H7 (cell line): ENCODE results near the gene PCSK5. TPM values are rescaled to one million over a fixed set of nuclear protein-coding genes. Genes with fewer than 3 reads are reported as not detected.

Source experiments
- DNase-seq: peaks from one replicate; pipeline ENCODE4 v3.0.0; 2012
- H3K27me3 ChIP-seq: 2 replicates; pipeline ENCODE4 v1.6.0; 2011; ENCODE audit warnings: mild to moderate bottlenecking, low read length; ENCODE audit not compliant: control insufficient read depth, insufficient read depth
- H3K36me3 ChIP-seq: replicated peaks from 2 replicates; pipeline ENCODE4 v1.5.1; 2011; ENCODE audit warnings: low read length; ENCODE audit not compliant: control insufficient read depth, insufficient read depth
- H3K4me3 ChIP-seq: 2 replicates; pipeline ENCODE4 v1.5.1; 2011; ENCODE audit warnings: low read depth, mild to moderate bottlenecking, control low read depth, low read length, moderate library complexity; ENCODE audit not compliant: insufficient read depth
- total RNA-seq: library from RNA; depleted of rRNA; stranded (reverse); fragments of >200 nt; shearing (Covaris generic); gene quantifications from 2 replicates; pipeline ENCODE4 v1.2.3, GENCODE V29; 2014

The PCSK5 gene
- total RNA-seq, 1 experiment from 2014 or later = 10.1 TPM

DNA sequence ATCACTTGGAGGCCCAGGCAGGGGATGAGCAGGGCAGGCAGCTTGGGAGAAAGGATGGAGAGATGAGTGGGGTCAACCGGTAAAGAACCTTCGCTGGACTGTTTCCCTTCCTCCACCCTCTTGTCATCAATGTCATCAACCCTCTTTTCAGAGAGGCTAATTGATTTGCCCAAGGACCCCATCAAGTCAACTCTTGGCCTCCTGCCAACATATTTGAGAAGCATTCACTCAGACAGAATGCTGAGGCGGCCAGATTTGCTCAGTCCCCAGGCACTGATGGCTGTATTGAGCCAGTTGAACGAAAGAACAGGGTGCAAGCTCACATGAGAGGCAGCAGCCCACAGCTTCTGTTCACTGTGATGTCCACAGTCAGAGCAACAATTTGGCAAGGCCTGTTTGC is 310.3 kb downstream of the PCSK5 start:
- H3K36me3 ChIP-seq = no peaks in the 10 kb centered on the region
- no peak for DNase-seq
- H3K4me3 ChIP-seq = no peak overlapping the region
- no peaks in the 10 kb centered on the region for H3K27me3 ChIP-seq

DNA sequence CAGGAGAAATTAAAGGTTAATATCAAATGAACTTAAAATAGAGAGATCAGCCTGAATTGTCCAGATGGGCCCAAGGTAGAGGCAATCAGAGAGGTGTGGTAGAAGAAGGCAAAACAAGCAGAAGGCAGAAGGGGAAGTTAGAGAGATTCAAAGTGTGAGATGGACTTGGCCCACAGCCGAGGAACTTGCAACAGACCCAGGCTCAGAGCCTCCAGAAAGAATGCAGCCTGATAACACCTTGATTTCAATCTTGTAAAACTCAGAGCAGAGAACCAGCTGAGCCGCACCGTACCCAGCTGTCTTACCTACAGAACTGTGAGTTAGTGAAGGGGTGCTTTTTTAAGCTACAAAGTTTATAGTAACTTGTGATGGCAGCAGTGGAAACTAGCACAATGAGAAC is 312.9 kb downstream of the PCSK5 start:
- H3K36me3 ChIP-seq = no peaks in the 10 kb centered on the region
- no peak for DNase-seq
- H3K27me3 ChIP-seq = no peaks in the 10 kb centered on the region
- no peak overlapping the region for H3K4me3 ChIP-seq

DNA sequence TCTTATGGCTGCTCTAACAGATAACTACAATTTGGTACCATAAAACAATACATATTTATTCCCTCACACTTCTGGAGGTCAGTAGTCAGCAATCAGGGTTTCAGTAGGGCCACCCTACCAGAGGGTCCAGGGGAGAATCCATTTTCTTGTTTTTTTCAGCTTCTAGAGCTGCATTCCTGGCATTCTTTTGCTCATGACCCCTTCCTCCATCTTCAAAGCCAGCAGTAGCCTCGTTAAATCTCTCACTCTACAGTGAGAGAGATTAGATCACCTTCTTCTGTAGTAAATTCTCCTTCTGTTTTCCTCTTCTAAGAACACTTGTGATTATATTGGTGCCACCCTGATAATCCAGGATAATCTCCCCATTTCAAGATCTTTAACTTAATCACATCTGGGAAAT is 316.3 kb downstream of the PCSK5 start:
- H3K27me3 ChIP-seq = no peaks in the 10 kb centered on the region
- no peaks in the 10 kb centered on the region for H3K36me3 ChIP-seq
- no peak for DNase-seq
- no peak overlapping the region for H3K4me3 ChIP-seq

DNA sequence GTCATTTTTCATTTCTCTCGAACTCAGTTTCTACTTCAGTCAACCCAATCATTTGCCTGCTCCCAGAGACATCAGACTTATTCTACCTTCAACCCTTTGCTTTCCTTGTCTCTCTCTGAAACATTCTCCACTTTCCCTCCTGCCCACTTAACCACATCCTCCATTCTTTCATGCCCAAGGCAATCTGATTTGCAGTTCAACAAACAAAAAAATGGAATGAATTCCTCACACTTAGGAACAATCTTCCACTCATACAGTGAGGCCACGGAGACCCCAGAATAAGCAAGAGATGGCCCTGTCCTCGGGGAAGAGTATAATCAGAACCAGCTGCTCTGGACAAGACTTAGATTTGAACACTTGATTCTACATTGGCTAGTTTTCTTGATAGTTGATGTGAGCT is 323.3 kb downstream of the PCSK5 start:
- Histone ChIP-seq H3K27me3 (no peaks in the 10 kb centered on the region), H3K36me3 (no peaks in the 10 kb centered on the region), H3K4me3 (no peak overlapping the region)
- DNase-seq = no peak

DNA sequence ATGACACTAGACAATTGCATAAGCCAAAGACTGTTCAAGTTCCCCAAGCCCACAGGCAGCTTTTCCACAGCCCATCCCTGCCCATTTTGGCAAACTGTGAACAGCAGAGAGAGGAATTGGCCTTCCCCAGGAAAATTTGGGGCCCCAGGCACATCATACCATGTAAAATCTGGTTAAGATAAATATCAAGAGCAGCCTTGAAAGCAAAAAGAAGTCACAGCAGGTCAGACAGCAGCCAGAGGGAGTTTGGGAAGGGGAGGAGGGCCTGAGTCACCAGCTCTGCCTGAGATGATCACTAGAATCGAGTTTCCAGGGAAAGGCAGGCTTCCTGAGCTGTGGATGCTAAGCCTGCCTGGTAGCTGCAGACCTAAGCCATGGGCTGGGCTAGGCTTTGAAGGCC is 324.6 kb downstream of the PCSK5 start:
- no peak overlapping the region for H3K4me3 ChIP-seq
- H3K27me3 ChIP-seq = no peaks in the 10 kb centered on the region
- no peak for DNase-seq
- no peaks in the 10 kb centered on the region for H3K36me3 ChIP-seq

DNA sequence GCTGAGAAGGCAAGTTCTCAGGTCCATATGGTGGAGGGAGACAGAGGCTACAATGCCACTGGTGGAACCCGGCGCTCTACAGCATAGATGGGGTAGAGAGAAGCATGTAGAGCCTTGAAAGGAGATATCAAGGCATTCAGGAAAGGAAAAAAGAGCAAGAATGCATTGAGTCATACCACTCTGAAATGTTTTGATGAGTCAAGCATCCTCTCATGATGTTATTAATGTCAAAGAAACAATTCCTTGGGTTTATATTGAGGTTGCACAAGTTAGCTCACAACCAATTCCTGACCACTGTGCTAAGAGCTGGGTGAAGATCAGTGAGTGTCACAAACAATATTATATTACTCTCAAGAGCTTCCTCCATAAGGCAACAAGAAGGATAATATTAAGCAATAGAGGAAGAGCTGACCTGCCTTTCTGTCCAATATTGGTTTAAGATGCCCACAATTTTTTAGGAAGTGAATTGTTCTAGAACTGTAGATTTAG is 325.7 kb downstream of the PCSK5 start:
- H3K4me3 ChIP-seq = no peak overlapping the region
- no peaks in the 10 kb centered on the region for H3K27me3 ChIP-seq
- H3K36me3 ChIP-seq = no peaks in the 10 kb centered on the region
- DNase-seq = no peak

DNA sequence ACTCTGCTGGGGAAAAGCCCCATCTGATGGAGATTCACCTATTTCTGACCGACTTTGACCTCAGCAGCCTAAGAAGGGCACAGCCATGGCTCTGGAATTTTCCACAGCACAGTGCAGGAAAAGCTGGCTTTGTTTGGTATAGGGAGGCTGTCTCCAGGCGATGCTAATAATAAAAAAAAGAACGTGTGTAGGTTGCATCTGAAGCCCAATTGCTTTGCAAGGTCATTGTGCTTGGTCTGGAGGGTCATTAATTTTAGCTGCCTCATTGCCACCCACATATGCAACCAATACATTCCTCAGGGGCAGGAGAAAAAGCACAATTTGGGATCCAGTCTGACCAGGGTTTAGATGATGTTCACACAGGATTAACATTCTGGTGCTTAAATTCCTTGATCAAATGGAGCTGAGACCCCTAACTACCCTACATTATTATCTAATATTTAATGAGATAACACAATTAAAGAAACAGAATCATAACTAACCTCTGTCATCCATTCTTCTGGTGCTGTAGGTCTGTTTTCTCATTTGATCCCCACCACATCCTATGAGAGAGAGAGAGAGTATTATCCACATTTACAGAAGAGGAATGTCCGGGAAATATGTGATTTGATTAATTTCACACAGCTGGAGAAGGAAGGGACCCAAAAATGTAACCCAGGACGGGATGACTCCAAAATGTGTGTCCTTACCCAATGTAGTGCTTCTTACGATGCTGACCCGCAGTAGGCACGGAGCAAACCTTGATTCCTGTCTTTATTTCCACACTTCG is 327.8 kb downstream of the PCSK5 start:
- Histone ChIP-seq H3K27me3 (no peaks in the 10 kb centered on the region), H3K36me3 (no peaks in the 10 kb centered on the region), H3K4me3 (no peak overlapping the region)
- no peak for DNase-seq

DNA sequence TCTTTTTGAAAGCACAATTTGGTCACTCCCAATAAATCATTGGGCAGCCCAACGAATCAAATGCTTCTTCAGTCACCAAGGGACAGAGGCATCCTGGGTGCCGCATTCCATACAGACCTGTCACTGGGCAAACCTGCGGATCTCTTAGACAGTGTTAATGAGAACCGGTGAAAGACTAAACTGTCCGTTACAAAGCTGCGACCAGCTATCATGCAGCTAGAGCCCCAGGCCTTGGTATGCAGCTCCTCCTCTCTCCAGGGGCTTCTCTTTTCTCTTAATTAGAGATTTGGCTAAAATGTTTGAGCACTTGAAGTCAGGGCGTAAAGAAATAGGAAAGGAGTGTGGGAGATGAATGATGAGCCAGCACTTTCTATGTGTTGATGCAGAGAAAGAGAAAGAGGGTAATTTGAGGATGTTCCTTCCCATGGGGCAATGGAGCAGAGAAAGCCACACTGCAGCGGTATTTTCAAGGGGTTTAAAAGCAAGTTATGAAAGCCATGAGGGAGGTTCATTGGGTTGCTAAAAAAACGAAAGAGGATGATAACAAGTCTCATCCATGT is 328.5 kb downstream of the PCSK5 start:
- no peak for DNase-seq
- Histone ChIP-seq H3K4me3 (no peak overlapping the region), H3K36me3 (no peaks in the 10 kb centered on the region), H3K27me3 (no peaks in the 10 kb centered on the region)

DNA sequence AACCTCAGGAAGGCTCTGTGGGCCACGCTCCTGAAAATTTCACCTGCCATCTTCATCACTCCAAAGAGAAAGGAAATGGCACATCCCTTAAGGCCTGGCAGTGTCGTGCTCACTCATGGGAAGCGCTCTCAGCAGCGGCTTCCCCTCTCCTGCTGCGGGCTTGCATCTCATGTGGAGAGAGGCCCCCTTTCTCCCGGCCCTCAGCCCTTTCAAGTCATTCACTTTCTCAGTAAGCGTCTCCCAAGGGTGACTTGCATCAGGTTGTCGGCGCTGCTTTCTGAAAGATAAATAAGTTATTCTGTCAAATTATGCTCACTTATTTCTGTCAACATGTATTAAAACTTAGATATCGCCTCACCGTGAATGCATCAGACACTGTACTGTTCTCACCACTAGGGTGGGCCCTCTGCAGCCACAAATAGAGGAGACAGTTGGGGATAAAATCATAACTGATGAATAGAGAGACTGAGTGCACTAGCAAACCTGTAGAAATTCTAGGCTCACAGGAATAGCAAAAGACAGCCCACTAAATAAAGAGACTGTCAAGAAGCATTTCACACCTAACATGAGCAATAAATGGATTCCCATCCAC is 329.2 kb downstream of the PCSK5 start:
- Histone ChIP-seq H3K4me3 (no peak overlapping the region), H3K27me3 (no peaks in the 10 kb centered on the region), H3K36me3 (no peaks in the 10 kb centered on the region)
- DNase-seq = peak; percentile 11

DNA sequence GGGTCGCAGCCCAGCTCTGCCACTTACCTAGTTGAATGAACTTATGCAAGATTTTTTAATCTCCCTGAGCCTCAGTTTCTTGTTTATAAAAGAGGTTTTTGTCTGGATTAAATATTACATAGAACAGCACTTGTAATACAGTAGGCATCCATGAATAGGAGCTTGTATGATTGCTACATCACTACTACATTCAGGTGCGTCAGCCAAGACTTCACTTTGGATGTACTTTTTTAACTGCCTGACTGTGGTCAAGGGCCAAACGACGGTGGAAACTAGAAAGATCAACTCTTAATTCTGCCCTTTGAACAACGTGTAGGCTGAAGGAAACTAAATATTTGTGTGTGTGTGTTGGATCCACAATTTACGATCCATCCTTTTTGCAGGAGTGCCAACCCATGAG is 330.9 kb downstream of the PCSK5 start:
- H3K4me3 ChIP-seq = no peak overlapping the region
- no peaks in the 10 kb centered on the region for H3K36me3 ChIP-seq
- DNase-seq = no peak
- no peaks in the 10 kb centered on the region for H3K27me3 ChIP-seq

DNA sequence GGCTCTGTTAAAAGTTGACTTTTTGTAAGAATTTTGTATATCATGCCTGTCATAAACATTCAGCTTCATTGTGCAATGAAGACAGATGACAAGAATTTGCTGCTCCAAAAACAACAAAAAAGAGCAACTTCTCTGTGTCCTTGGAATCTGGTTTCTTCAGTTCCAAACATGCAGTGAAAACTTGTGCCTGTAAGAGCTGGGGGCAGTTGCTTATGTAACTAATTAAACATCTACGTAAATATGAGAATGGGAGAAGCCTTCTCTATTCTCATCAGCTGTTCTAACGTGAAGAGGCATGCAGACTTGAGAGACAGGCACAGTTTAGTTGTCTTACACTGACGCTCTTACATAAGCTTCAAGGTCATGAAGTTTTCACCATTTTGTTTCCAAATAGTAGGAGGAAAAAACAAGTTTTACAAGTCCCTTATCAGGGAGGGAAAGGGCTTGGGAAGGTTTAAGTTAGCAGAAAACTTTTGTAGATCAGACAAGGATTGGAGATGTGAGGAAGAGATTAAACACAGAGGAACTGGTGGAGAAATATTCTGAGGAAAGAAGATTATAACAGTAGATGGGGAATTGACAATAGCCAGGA is 333.4 kb downstream of the PCSK5 start:
- H3K27me3 ChIP-seq = no peaks in the 10 kb centered on the region
- no peaks in the 10 kb centered on the region for H3K36me3 ChIP-seq
- H3K4me3 ChIP-seq = no peak overlapping the region
- DNase-seq = no peak

DNA sequence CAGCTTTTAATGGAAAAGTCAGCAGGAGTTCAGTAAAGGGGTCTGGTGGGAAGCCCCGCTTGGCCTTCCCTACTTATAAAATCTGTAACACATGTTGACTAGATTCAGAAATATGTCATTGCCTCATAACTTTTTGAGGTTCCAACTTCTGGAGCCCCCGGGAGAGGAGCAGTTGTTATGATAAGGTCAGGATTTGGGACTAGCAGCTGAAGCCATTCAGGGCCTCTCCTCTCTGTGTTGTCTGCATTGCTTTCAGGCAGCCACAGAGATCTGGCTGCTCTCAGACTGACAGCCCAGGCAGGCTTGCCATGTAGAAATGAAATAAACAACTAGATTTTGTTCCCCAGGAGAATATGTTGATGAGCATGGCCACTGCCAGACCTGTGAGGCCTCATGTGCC is 336.7 kb downstream of the PCSK5 start:
- Histone ChIP-seq H3K27me3 (no peaks in the 10 kb centered on the region), H3K36me3 (no peaks in the 10 kb centered on the region), H3K4me3 (no peak overlapping the region)
- no peak for DNase-seq

DNA sequence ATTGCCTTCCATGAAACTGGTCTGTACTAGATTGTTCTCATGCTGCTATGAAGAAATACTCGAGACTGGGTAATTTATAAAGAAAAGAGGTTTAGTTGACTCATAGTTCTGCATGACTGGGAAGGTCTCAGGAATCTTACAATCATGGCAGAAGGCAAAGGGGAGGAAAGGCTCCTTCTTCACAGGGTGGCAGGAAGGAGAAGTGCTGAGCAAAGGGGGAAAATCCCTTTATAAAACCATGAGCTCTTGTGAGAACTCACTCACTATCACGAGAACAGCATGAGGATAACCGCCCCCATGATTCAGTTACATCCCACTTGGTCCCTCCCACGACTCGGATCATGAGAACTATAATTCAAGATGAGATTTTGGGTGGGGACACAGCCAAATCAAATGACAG is 340.5 kb downstream of the PCSK5 start:
- H3K36me3 ChIP-seq = no peaks in the 10 kb centered on the region
- no peak overlapping the region for H3K4me3 ChIP-seq
- no peaks in the 10 kb centered on the region for H3K27me3 ChIP-seq
- DNase-seq = no peak

DNA sequence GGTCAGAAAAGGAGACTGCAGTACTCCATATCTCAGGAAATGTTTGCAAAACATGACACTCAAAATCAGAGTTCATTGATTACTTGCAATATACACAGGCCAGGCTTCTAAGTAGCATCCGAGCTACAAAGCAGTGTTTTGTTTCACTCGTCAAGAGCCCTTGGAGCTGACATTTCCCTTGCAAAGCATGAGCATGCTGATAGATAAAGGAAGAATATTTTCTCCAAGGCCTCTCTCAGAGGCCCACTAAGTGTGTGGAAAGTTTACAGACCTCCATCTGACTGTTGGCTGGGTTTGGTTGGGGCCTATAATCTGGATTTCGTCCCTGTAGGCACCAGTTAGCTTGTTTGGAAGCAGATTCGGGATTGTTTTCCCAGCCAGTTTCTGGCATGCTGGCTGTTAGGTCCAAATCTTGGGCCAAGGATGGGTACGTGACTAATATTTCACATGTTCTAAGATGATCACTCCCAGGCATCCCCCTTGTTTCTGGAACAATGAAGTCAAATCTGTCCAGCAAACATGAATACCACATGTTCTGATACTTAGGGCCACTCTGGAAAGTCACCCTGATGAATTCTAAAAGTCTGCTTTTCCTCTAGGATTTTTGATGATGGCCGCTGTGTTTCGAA is 342.5 kb downstream of the PCSK5 start:
- DNase-seq = no peak
- no peaks in the 10 kb centered on the region for H3K27me3 ChIP-seq
- no peaks in the 10 kb centered on the region for H3K36me3 ChIP-seq
- no peak overlapping the region for H3K4me3 ChIP-seq

DNA sequence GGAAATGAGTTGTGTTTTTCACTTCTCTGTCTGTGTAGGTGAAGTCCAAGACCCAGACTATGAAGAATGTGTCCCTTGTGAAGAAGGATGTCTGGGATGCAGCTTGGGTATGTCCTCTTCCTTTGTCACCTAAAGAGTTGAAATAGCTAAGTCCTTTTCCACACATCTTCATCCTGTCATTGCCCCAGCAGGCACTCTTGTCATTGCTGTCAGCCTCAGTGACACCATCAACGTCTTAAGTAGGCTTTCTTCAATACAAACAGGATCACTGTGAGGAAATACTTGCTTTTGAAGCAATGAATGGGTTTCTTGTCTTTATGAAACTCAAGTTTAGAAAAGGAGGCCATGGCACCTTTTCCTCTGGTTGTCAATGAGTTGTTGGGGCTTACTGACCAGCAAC is 350.1 kb downstream of the PCSK5 start:
- DNase-seq = no peak
- no peak overlapping the region for H3K4me3 ChIP-seq
- H3K27me3 ChIP-seq = no peaks in the 10 kb centered on the region
- H3K36me3 ChIP-seq = no peaks in the 10 kb centered on the region
